Measurements from ENCODE around the gene FMR1.

The FMR1 gene

DNA sequence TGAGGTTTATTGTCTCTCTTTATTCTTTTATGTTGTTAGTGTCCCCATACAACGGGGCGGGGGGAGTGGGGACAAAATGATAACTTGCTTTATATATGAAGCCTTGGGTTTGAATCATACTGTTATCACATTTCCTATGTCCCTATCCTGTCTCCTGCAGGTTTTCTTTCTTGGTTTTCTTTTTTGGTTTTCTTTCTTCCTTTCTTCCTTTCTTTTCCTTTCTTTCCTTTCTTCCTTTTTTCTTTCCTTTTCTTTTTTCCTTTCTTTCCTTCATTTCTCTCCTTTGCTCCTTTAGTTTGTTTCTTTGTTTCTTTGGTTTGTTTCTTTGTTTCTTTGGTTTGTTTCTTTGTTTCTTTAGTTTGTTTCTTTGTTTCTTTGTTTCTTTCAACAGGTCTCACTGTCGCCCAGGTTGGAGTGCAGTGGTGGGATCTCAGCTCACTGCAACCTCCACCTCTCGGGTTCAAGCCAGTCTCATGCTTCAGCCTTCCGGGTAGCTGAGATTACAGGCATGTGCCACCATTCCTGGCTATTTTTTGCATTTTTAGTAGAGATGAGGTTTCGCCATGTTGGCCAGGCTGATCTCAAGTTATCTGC is 4.8 kb downstream of the FMR1 start:
- DNase-seq (ENCODE audit: low read depth), result no peak

DNA sequence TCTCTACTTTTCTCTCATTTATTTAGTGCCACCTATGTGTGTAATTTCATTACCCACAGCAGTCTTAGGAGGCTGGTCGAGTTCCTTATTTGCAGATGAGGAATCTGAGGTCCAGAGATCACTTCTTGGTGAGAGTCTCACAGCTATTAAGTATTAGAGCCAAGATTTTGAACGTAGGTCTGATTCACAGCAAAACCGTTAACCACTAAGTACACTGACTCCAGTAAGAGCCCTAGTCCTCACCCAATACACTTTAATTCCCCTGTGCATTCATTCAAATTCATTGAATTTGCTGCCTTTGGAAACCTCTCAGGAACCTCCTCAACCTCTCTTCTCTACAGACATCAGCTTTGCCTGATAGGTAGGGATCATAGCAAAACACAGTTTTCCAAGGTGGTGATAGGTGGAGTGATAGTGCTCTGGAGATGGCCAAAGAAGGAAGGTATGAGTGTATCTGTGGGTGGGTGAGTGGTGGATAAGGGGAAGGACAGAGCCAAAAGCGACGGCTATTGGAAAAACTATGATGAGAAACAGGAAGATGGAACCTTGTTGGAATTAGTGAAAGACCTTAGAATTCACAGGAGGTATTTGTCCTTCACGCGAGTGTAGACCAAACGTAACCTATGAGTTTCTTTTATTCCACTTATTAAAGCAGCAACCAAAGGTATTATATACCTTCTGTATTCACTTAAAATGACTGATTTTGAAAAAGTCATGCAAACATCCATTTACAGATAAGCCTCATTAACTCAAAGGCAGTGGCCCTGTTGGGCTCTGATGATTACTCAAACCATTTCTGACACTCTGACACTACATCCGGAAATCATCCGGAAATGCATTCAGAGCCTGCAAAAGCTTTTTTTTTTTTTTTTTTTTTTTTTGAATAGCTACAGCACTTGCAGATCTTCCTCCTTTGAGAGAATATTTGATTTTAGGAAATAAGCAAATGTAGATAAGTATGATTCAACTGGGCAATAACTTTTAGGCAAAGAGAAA is 6.3 kb downstream of the FMR1 start:
- no peak for DNase-seq (ENCODE audit: low read depth)

- no peak for DNase-seq (ENCODE audit: low read depth)
Measured at GRCh38 chrX:147920161-147920666, 8.5 kb downstream of the FMR1 start.

DNA sequence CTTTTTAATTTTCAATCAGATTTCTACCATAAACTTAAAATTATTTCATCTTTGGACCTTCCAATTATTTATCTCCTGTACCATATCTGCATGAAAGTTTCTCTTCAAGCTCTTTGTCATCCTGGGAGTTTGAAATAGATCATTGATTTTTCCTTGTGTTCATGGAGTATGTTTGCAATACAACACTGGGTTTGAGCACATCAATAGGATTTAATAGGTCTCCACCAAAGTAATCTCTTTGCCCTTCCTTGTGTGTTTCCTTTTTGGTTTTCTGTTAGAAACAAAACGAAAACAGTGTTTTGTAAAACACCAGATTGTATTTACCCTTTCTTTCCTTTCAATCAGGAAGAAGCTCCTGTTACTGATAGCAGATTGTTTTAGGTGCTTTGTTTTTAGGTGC is 11.9 kb downstream of the FMR1 start:
- DNase-seq (ENCODE audit: low read depth), result no peak

GRCh38 chrX:147927256-147927655 is 15.5 kb downstream of the FMR1 start:
- DNase-seq (ENCODE audit: low read depth), result no peak

DNA sequence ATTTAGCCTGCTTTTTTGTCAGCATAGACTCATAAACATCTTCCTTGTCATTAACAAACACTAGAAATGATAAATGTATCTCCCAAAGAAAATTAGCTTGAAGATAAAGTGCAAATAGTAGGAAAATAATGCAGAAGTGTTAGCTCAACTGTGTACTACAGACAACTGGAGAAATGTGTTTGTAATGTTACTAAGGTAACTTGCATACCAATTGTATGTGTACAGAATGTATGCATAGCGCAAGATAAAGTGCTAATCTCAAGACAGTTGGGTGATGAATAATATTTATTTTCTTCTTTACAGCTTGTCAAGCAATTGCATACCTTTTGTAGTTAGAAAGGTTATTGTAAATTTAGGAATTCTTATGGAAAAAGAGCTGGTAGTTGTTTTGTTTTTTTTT is 22.1 kb downstream of the FMR1 start:
- no peak for DNase-seq (ENCODE audit: low read depth)

GRCh38 chrX:147935156-147935758 is 23.5 kb downstream of the FMR1 start:
- no peak for DNase-seq (ENCODE audit: low read depth)

DNA sequence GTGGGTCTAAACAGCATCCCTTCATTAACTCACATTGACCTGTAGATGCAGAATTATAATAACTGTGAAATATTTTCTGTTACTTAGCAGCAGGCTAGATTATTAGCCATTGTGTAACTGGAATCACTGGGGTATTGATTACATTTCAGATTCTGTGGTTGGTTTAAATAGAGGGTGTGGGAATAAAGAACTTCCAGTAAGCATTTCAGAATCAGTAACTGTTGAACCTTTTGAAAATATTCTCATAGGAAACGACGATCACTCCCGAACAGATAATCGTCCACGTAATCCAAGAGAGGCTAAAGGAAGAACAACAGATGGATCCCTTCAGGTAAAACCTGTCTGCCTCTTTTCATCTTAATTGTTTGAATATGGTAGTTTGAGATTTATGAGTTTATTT is 33.6 kb downstream of the FMR1 start:
- no peak for DNase-seq (ENCODE audit: low read depth)

GRCh38 chrX:147948531-147948930 is 36.8 kb downstream of the FMR1 start:
- DNase-seq (ENCODE audit: low read depth), result no peak

GRCh38 chrX:147950352-147950751 is 38.6 kb downstream of the FMR1 start:
- DNase-seq (ENCODE audit: low read depth), result no peak

GRCh38 chrX:147953976-147954375 is 42.3 kb downstream of the FMR1 start:
- no peak for DNase-seq (ENCODE audit: low read depth)

DNA sequence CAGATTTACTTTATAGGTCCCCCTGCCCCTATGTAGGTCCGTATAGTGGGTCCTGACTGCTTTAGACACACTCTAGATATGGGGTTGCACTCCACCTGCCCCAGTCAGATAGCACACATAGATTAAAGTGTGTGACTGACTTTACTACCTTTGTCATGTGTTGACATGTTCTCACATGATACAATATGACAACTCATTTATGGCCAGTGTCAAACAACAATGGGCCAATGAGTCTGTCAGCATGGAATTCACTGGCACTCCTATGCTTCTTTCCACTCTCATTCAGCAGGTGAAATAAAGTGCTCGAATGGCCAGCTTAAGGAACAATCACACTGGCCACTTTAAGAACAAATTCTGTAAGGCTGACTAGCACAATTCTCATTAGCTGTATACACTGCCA is 45.6 kb downstream of the FMR1 start:
- DNase-seq (ENCODE audit: low read depth), result no peak

- DNase-seq (ENCODE audit: low read depth), result no peak
Measured at GRCh38 chrX:147958291-147958690, 46.6 kb downstream of the FMR1 start.

DNA sequence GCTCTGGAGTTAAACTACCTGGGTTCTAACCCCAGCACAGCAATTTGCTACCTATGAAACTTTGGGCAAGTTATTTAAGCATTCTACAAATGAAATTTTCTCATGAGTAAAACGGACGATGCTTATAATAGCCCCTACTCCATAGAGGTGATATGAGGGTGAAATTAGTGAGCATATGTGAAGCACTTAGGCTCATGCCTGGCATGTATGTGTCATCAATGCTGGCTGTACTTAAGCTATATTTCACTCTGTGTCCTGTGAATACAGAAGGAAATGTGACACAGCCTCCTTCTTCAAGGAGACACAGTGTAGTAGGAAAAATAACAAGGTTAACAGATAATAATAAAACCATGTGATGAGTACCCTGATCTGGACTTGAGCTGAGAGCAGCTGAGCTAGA is 49.0 kb downstream of the FMR1 start:
- DNase-seq (ENCODE audit: low read depth), result no peak

DNA sequence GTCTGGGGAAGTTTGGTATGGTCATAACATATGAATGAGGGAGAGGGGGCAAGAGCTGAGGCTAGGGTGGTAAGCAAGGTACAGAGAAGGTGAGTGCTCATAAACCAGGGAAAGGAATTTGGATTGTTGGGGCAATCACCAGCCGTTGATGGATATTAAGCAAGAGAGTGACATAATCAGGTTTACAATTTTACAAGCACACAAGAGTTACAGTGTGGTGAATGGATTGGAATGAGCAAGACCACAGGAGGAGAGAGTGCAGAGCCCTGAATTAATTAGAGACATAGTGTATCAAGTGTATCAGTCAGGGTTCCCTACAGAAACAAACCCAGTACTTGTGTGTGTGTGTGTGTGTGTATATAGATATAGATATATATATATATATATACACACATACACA is 50.8 kb downstream of the FMR1 start:
- DNase-seq (ENCODE audit: low read depth), result no peak

- DNase-seq (ENCODE audit: low read depth), result no peak
Measured at GRCh38 chrX:147978931-147979330, 67.2 kb downstream of the FMR1 start.

DNA sequence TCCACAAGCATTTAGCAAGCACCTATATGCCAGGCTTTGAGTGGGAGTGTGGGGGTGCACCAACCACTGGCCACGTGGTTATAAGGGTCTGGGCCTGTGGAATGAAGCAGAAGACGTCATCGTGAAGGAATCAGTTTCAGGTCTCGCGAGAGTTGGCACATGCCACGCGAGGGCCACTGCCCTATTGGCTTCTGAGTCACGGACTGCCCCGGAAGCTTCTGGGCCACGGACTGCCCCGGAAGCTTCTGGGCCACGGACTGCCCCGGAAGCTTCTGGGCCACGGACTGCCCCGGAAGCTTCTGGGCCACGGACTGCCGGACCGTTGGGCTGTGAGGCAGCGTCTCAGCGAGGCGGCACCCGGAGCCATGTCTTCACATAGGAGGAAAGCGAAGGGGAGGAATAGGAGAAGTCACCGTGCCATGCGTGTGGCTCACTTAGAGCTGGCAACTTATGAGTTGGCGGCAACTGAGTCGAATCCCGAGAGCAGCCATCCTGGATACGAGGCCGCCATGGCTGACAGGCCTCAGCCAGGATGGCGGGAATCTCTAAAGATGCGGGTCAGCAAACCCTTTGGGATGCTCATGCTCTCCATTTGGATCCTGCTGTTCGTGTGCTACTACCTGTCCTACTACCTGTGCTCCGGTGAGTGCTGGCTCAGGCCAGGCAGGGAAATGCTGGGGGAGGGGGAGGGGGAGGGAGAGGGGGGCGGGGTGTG is 69.5 kb downstream of the FMR1 start, which contains the start of gene FMR1NB:
Gene FMR1NB, plus strand, starts transcription at position 300 of the 715 bp plus-strand sequence. Its CDS starts 66 bp downstream, at position 366.
- no peak for DNase-seq (ENCODE audit: low read depth)

All from stimulated activated CD8-positive, alpha-beta memory T cell treated with anti-CD3 and anti-CD28 coated beads, Interleukin-7, amount 100 ng/mL, for 24 hours (primary cell).